H1 (cell line): ENCODE measurements around the gene FMC1. TPM values are rescaled to one million over a fixed set of nuclear protein-coding genes. Genes with fewer than 3 reads are reported as not detected.
"Not testable (repeated sequence)": the region's sequence is repeated elsewhere in the genome, so short reads cannot be mapped to it uniquely, and the experiment has no call there.

Source experiments
- CTCF ChIA-PET: fragments of 300-600 bp; sonication (Branson Sonifier 250); formaldehyde crosslinking; loops from one replicate; lab custom pipeline; 2021; ENCODE audit not compliant: partially characterized antibody; lab: Charles Lee
- POLR2A ChIA-PET: fragments of 300-600 bp; sonication (Branson Sonifier 250); formaldehyde crosslinking; loops from one replicate; lab custom pipeline; 2021; ENCODE audit warnings: inconsistent platforms; ENCODE audit not compliant: partially characterized antibody; lab: Charles Lee
- DNase-seq, 2 experiments: peaks; one replicate each; pipeline versions ENCODE4 v3.0.0 to v3.0.0-alpha.2; 2010 to 2022; ENCODE audit warnings: low spot score in 2 of 2, low read depth in 1 of 2, mixed read lengths in 1 of 2
- FAIRE-seq: peaks from 2 replicates; lab custom pipeline; 2011; peaks lifted over from hg19 to GRCh38; lab: Jason Lieb, UNC
- H2AFZ ChIP-seq: 2 replicates; pipeline ENCODE4 v1.8.1; 2012; ENCODE audit warnings: low read length, inconsistent platforms
- H2AK5ac ChIP-seq: 2 replicates; pipeline ENCODE4 v1.6.1; 2013; ENCODE audit warnings: low read depth, low read length
- H2BK120ac ChIP-seq: replicated peaks from 2 replicates; pipeline ENCODE3; 2013; ENCODE audit warnings: low read depth, low read length, inconsistent platforms
- H2BK12ac ChIP-seq: 2 replicates; pipeline ENCODE4 v1.6.1; 2013; ENCODE audit warnings: low read depth, low read length
- H2BK15ac ChIP-seq: 2 replicates; pipeline ENCODE4 v1.6.1; 2013; ENCODE audit warnings: low read length
- H2BK20ac ChIP-seq: 2 replicates; pipeline ENCODE4 v1.6.1; 2013; ENCODE audit warnings: low read length
- H2BK5ac ChIP-seq: 2 replicates; pipeline ENCODE4 v1.6.1; 2013; ENCODE audit warnings: low read depth, low read length
- H3K14ac ChIP-seq: 2 replicates; pipeline ENCODE4 v1.6.1; 2013; ENCODE audit warnings: inconsistent platforms; ENCODE audit not compliant: insufficient read length
- H3K18ac ChIP-seq: 2 replicates; pipeline ENCODE4 v1.6.1; 2013; ENCODE audit warnings: low read length; ENCODE audit errors: extremely low read depth
- H3K23ac ChIP-seq: 2 replicates; pipeline ENCODE4 v1.6.1; 2013; ENCODE audit warnings: inconsistent platforms; ENCODE audit not compliant: insufficient read length
- H3K23me2 ChIP-seq: 2 replicates; pipeline ENCODE4 v1.6.1; 2013; ENCODE audit warnings: low read depth, low read length
- H3K27ac ChIP-seq: 2 replicates; pipeline ENCODE4 v1.6.1; 2011; ENCODE audit warnings: low read depth, low read length, inconsistent platforms
- H3K27me3 ChIP-seq, 4 experiments: replicated peaks in 1 of 4; 1 replicate in 1 of 4; 2 replicates in 3 of 4; pipeline versions ENCODE4 v1.6.1 to v1.8.1; 2011 to 2013; ENCODE audit warnings: low read length in 3 of 4, mild to moderate bottlenecking in 3 of 4, inconsistent platforms in 2 of 4, mixed read lengths in 2 of 4, moderate library complexity in 1 of 4; ENCODE audit not compliant: control insufficient read depth in 3 of 4, insufficient read depth in 3 of 4; ENCODE audit errors: extremely low read depth in 1 of 4
- H3K36me3 ChIP-seq, 4 experiments: 2 replicates each; pipeline versions ENCODE4 v1.6.1 to v1.8.1; 2011 to 2013; ENCODE audit warnings: mild to moderate bottlenecking in 4 of 4, low read length in 3 of 4, moderate library complexity in 2 of 4, control low read depth in 1 of 4, inconsistent platforms in 1 of 4; ENCODE audit not compliant: insufficient read depth in 4 of 4, control insufficient read depth in 2 of 4
- H3K4ac ChIP-seq: replicated peaks from 2 replicates; pipeline ENCODE3; 2013; ENCODE audit warnings: low read length, low read depth, mixed read lengths, inconsistent platforms; ENCODE audit not compliant: insufficient read length
- H3K4me1 ChIP-seq, 4 experiments: replicated peaks in 1 of 4; 1 replicate in 1 of 4; 2 replicates in 3 of 4; pipeline versions ENCODE4 v1.6.1 to v1.8.1; 2011 to 2013; ENCODE audit warnings: low read length in 3 of 4, inconsistent platforms in 2 of 4, mixed read lengths in 1 of 4; ENCODE audit not compliant: insufficient read depth in 4 of 4, control insufficient read depth in 3 of 4
- H3K4me2 ChIP-seq, 2 experiments: 2 replicates each; pipeline versions ENCODE4 v1.6.1 to v1.8.1; 2011 to 2013; ENCODE audit warnings: low read depth in 2 of 2, low read length in 2 of 2, control low read depth in 1 of 2, inconsistent platforms in 1 of 2, mild to moderate bottlenecking in 1 of 2; ENCODE audit not compliant: insufficient read depth in 1 of 2
- H3K4me3 ChIP-seq, 4 experiments: fragments of 200-600, 300-600 bp in 1 of 4; sonication (generic), shearing (Covaris generic), sonication (Bioruptor Twin) in 1 of 4; 2 replicates each; pipeline versions ENCODE4 v1.5.1 to v1.8.1; 2011 to 2016; ENCODE audit warnings: low read length in 4 of 4, low read depth in 3 of 4, control low read depth in 2 of 4, inconsistent platforms in 2 of 4, mild to moderate bottlenecking in 2 of 4, mixed read lengths in 1 of 4, moderate library complexity in 1 of 4; ENCODE audit not compliant: insufficient read depth in 2 of 4; ENCODE audit errors: extremely low read depth in 1 of 4
- H3K56ac ChIP-seq: replicated peaks from 2 replicates; pipeline ENCODE3; 2013; ENCODE audit warnings: low read depth, mild to moderate bottlenecking, mixed read lengths, low read length, inconsistent platforms; ENCODE audit not compliant: insufficient read length
- H3K79me1 ChIP-seq: 2 replicates; pipeline ENCODE4 v1.6.1; 2013; ENCODE audit warnings: low read depth, low read length, control low read depth
- H3K79me2 ChIP-seq, 2 experiments: 2 replicates each; pipeline versions ENCODE4 v1.6.1 to v1.8.1; 2012 to 2013; ENCODE audit warnings: low read length in 2 of 2, mild to moderate bottlenecking in 2 of 2, inconsistent platforms in 1 of 2; ENCODE audit not compliant: insufficient read depth in 2 of 2, control insufficient read depth in 1 of 2
- H3K9ac ChIP-seq, 4 experiments: replicated peaks in 1 of 4; 1 replicate in 1 of 4; 2 replicates in 3 of 4; pipeline versions ENCODE4 v1.6.1 to v1.8.1; 2011 to 2013; ENCODE audit warnings: low read depth in 3 of 4, low read length in 3 of 4, control low read depth in 2 of 4, mild to moderate bottlenecking in 2 of 4, moderate library complexity in 2 of 4, inconsistent platforms in 1 of 4; ENCODE audit errors: extremely low read depth in 1 of 4
- H3K9me3 ChIP-seq, 2 experiments: 2 replicates each; pipeline versions ENCODE4 v1.6.1 to v1.8.1; 2012 to 2013; ENCODE audit warnings: mild to moderate bottlenecking in 2 of 2, moderate library complexity in 2 of 2, control low read depth in 1 of 2, inconsistent platforms in 1 of 2, low read depth in 1 of 2, low read length in 1 of 2, mixed read lengths in 1 of 2; ENCODE audit not compliant: insufficient read depth in 2 of 2
- H4K20me1 ChIP-seq, 2 experiments: replicated peaks in 1 of 2; 2 replicates each; pipeline versions ENCODE3 to v1.8.1; 2011 to 2013; ENCODE audit warnings: inconsistent platforms in 2 of 2, low read length in 2 of 2, mild to moderate bottlenecking in 1 of 2; ENCODE audit not compliant: insufficient read depth in 2 of 2, control insufficient read depth in 1 of 2
- H4K5ac ChIP-seq: 2 replicates; pipeline ENCODE4 v1.6.1; 2013; ENCODE audit warnings: low read length, low read depth, mixed read lengths, inconsistent platforms; ENCODE audit not compliant: insufficient read length
- H4K8ac ChIP-seq: 2 replicates; pipeline ENCODE4 v1.8.0; 2013; ENCODE audit warnings: mild to moderate bottlenecking, moderate library complexity, low read length, inconsistent platforms; ENCODE audit not compliant: insufficient read depth; ENCODE audit errors: extremely low read depth
- H4K91ac ChIP-seq: replicated peaks from 2 replicates; pipeline ENCODE3; 2013; ENCODE audit warnings: low read length, mixed read lengths, inconsistent platforms; ENCODE audit not compliant: insufficient read length
- WGBS, 2 experiments: shearing (Covaris generic) in 1 of 2; methylation state at CpG; one replicate each; pipeline versions ENCODE4 v1.1.6 to v1.1.7; 2013 to 2015; ENCODE audit warnings: low lambda C conversion rate in 2 of 2, mixed read lengths in 2 of 2, inconsistent platforms in 1 of 2, low coverage in 1 of 2, missing lambda C conversion rate in 1 of 2; ENCODE audit not compliant: insufficient replicate concordance in 2 of 2, insufficient coverage in 1 of 2, insufficient read length in 1 of 2; ENCODE audit errors: extremely low coverage in 1 of 2, missing lambda C conversion rate in 1 of 2; 5-methylcytosine and 5-hydroxymethylcytosine counted together
- polyA plus RNA-seq, 7 experiments: library from polyadenylated mRNA; depleted of rRNA in 3 of 7; stranded (reverse) in 5 of 7; unstranded in 2 of 7; fragments of >200 nt in 5 of 7; fragments of 200-250 nt in 2 of 7; gene quantifications; 1 replicate in 5 of 7; 2 replicates in 1 of 7; 4 replicates in 1 of 7; pipeline versions ENCODE4 v1.2.1 to v1.2.3, GENCODE V29; 2011 to 2013; ENCODE audit warnings: missing spikeins in 2 of 7, mixed read lengths in 2 of 7
- total RNA-seq: library from RNA; stranded (reverse); fragmentation: NEBNext Ultra II Directional; extraction: Animal tissue kit (Norgen Biotek cat#: 25700); gene quantifications from 2 replicates; pipeline ENCODE4 v1.2.1, GENCODE V29; 2021

The FMC1 gene
- total and polyA plus RNA-seq, 2 of the 8 experiments (the other 6 are each of a cell fraction or from before 2014, with no cell fraction given) = 15.8 to 28.4 TPM

DNA sequence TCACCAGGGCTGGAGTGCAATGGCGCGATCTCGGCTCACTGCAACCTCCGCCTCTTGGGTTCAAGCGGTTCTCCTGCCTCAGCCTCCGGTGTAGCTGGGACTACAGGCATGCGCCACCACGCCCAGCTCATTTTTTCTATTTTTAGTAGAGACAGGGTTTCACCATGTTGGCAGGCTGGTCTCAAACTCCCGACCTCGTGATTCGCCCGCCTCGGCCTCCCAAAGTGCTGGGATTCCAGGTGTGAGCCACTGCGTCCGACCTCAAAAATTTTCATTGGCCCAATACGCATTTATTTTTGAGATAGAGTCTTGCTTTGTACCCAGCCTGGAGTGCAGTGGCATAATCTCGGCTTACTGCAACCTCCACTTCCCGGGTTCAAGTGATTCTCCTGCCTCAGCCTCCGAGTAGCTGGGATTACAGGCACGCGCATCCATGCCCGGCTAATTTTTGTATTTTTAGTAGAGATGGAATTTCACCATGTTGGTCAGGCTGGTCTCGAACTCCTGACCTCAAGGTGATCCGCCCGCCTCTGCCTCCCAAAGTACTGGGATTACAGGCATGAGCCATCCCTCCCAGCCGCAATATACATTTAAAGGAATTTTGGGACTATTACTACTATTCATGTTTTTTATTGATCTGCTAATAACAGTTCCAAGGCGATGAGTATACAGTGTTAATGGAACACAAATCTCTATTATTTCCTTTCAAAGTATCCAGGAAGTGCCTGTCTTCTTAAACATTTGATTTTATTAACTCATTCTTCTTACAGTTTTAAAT is 16.8 kb downstream of the FMC1 start:
- not testable (repeated sequence) for H3K27ac ChIP-seq, H2AK5ac ChIP-seq, H3K18ac ChIP-seq, H3K36me3 ChIP-seq, H2BK120ac ChIP-seq, H3K4me1 ChIP-seq, H2BK5ac ChIP-seq, H3K56ac ChIP-seq, FAIRE-seq, H4K20me1 ChIP-seq, H3K4ac ChIP-seq, H3K14ac ChIP-seq, H3K9ac ChIP-seq, H3K23me2 ChIP-seq, H4K91ac ChIP-seq, H2BK15ac ChIP-seq, H2BK20ac ChIP-seq, H3K23ac ChIP-seq, DNase-seq, H2BK12ac ChIP-seq, H3K79me1 ChIP-seq, H3K9me3 ChIP-seq, H2AFZ ChIP-seq, H4K5ac ChIP-seq, H3K27me3 ChIP-seq, H4K8ac ChIP-seq
- CTCF ChIA-PET = interaction anchor here (0.6 kb wide), 2 partner anchors 13 to 1671 kb away, joined by 3 to 5 read pairs; no protein-coding TSS in a partner anchor
- POLR2A ChIA-PET = interaction anchor here (0.9 to 3.9 kb wide), 6 partner anchors 12 to 21 kb away, joined by 3 to 40 read pairs (median 12); no protein-coding TSS in a partner anchor
- WGBS, 2 experiments = 85% methylated on average over 27 of the region's 27 CpGs; no CpG with 5 or more reads in 1 of the 2 experiments
- peak overlapping the region; percentile 88 to 99 (median 94); a peak in 7 of 8 replicates for H3K4me3 ChIP-seq
- H3K79me2 ChIP-seq = peaks cover 14 to 24% of the 10 kb centered on the region in 2 experiments
- peak overlapping the region; percentile 68 to 74; a peak in 3 of 4 replicates for H3K4me2 ChIP-seq
